Upper lobe of right lung (tissue), 1 donor: ENCODE measurements around the gene DAZAP2. TPM values are rescaled to one million over a fixed set of nuclear protein-coding genes. Genes with fewer than 3 reads are reported as not detected.

Source experiments
- ATAC-seq: fragments of 200-7000 bp; cut with Tn5 transposase; one replicate; pipeline ENCODE4 v1.9.1; 2020; ENCODE audit warnings: mild to moderate bottlenecking, moderate library complexity
- DNase-seq: peaks from one replicate; pipeline ENCODE4 v3.0.0-alpha.2; 2020
- H3K27ac ChIP-seq: fragments of 200-600 bp; one replicate; pipeline ENCODE4 v1.8.0; 2022
- H3K27me3 ChIP-seq: fragments of 200-600 bp; one replicate; pipeline ENCODE4 v1.8.0; 2022; ENCODE audit warnings: mild to moderate bottlenecking
- H3K36me3 ChIP-seq: fragments of 200-600 bp; one replicate; pipeline ENCODE4 v1.8.0; 2022
- H3K4me1 ChIP-seq: fragments of 200-600 bp; one replicate; pipeline ENCODE4 v1.8.0; 2022
- H3K4me3 ChIP-seq: fragments of 200-600 bp; one replicate; pipeline ENCODE4 v1.8.0; 2022; ENCODE audit warnings: mild to moderate bottlenecking
- H3K9me3 ChIP-seq: fragments of 200-600 bp; one replicate; pipeline ENCODE4 v1.8.0; 2022
- CTCF ChIP-seq: fragments of 200-600 bp; IDR thresholded peaks from one replicate; pipeline ENCODE4 v1.8.0; 2022; ENCODE audit warnings: antibody characterized with exemption
- intact Hi-C: fragments of 100-400 bp; cut with DNase I; formaldehyde crosslinking; loops from one replicate; pipeline ENCODE4 v1.11.0; 2022
- total RNA-seq: library from RNA; stranded (reverse); fragmentation: NEBNext Ultra II Directional; extraction: Animal tissue kit (Norgen Biotek cat#: 25700); gene quantifications from one replicate; pipeline ENCODE4 v1.2.1, GENCODE V29; 2021
- donor health status: DM: no; HTN: yes; CAD: no; lungs with severe emphysema.

DAZAP2 gene
- total RNA-seq, 1 donor from 2014 or later: 244 TPM

GRCh38 chr12:51200156-51200555, 38.5 kb upstream of the DAZAP2 start:
- DNase-seq (no peak), ATAC-seq (no peak)
- Histone ChIP-seq H3K9me3 (no peaks in the 10 kb centered on the region), H3K4me1 (no peaks in the 10 kb centered on the region), H3K4me3 (no peak overlapping the region), H3K36me3 (no peaks in the 10 kb centered on the region), H3K27me3 (no peaks in the 10 kb centered on the region), H3K27ac (no peak overlapping the region)
- TF ChIP-seq CTCF: no peak
- intact Hi-C loops: no loop called here

GRCh38 chr12:51200806-51201205, 37.8 kb upstream of the DAZAP2 start:
- H3K9me3 ChIP-seq: no peaks in the 10 kb centered on the region
- no peaks in the 10 kb centered on the region for H3K27me3 ChIP-seq
- no peak overlapping the region for H3K4me3 ChIP-seq
- ATAC-seq (no peak), DNase-seq (no peak)
- intact Hi-C loops: no loop called here
- H3K4me1 ChIP-seq: no peaks in the 10 kb centered on the region
- H3K27ac ChIP-seq: no peak overlapping the region
- TF ChIP-seq CTCF: no peak
- H3K36me3 ChIP-seq: no peaks in the 10 kb centered on the region

- Histone ChIP-seq H3K4me3 (no peak overlapping the region), H3K9me3 (no peaks in the 10 kb centered on the region), H3K27ac (no peak overlapping the region), H3K4me1 (no peaks in the 10 kb centered on the region), H3K27me3 (no peaks in the 10 kb centered on the region), H3K36me3 (no peaks in the 10 kb centered on the region)
- ATAC-seq: no peak
- TF ChIP-seq CTCF: no peak
- no peak for DNase-seq
- intact Hi-C loops: no loop called here
These were observed 35.9 kb upstream of the DAZAP2 start for GRCh38 chr12:51202718-51203117.

- no peak for DNase-seq
- no peaks in the 10 kb centered on the region for H3K4me1 ChIP-seq
- intact Hi-C loops: no loop called here
- ATAC-seq: no peak
- H3K36me3 ChIP-seq: no peaks in the 10 kb centered on the region
- no peak overlapping the region for H3K4me3 ChIP-seq
- TF ChIP-seq CTCF: no peak
- no peaks in the 10 kb centered on the region for H3K9me3 ChIP-seq
- no peak overlapping the region for H3K27ac ChIP-seq
- H3K27me3 ChIP-seq: no peaks in the 10 kb centered on the region
These were observed 33.3 kb upstream of the DAZAP2 start for GRCh38 chr12:51205350-51205749.

GRCh38 chr12:51208016-51208660, 30.5 kb upstream of the DAZAP2 start:
- ATAC-seq: no peak
- intact Hi-C loops: no loop called here

More at GRCh38 chr12:51208016-51208660, 30.5 kb upstream of the DAZAP2 start:
- no peaks in the 10 kb centered on the region for H3K36me3 ChIP-seq
- H3K4me1 ChIP-seq: no peaks in the 10 kb centered on the region
- no peaks in the 10 kb centered on the region for H3K27me3 ChIP-seq
- H3K4me3 ChIP-seq: no peak overlapping the region
- no peak for TF ChIP-seq CTCF
- no peaks in the 10 kb centered on the region for H3K9me3 ChIP-seq
- DNase-seq: no peak
- H3K27ac ChIP-seq: no peak overlapping the region
